Cerebellar cortex (tissue), 1 donor: ENCODE results near the gene DNAAF5.

ENCODE experiments used
- DNase-seq: peaks from one replicate; pipeline ENCODE4 v3.0.0-alpha.2; 2015; ENCODE audit warnings: low spot score

The DNAAF5 gene

GRCh38 chr7:707296-708000 is 19.1 kb upstream of the DNAAF5 start:
- DNase-seq, result no peak

- no peak for DNase-seq
Observed at GRCh38 chr7:710161-710560, 16.3 kb upstream of the DNAAF5 start.

GRCh38 chr7:711093-711921 is 15.2 kb upstream of the DNAAF5 start:
- DNase-seq, result peak; percentile 25

- DNase-seq, result no peak
Observed at GRCh38 chr7:711922-712380, 14.5 kb upstream of the DNAAF5 start.

GRCh38 chr7:712381-713138 is 13.9 kb upstream of the DNAAF5 start:
- DNase-seq, result no peak

GRCh38 chr7:713139-713457 is 13.4 kb upstream of the DNAAF5 start:
- DNase-seq, result no peak

GRCh38 chr7:713488-714230 is 12.8 kb upstream of the DNAAF5 start:
- DNase-seq, result no peak

- no peak for DNase-seq
Observed at GRCh38 chr7:714251-714671, 12.2 kb upstream of the DNAAF5 start.

- DNase-seq, result no peak
Observed at GRCh38 chr7:716222-716621, 10.3 kb upstream of the DNAAF5 start.

- no peak for DNase-seq
Observed at GRCh38 chr7:716636-717035, 9.9 kb upstream of the DNAAF5 start.

GRCh38 chr7:721619-722248 is 4.8 kb upstream of the DNAAF5 start:
- no peak for DNase-seq

- DNase-seq, result no peak
Observed at GRCh38 chr7:723541-723940, 3.0 kb upstream of the DNAAF5 start.

GRCh38 chr7:724298-724697 is 2.2 kb upstream of the DNAAF5 start:
- no peak for DNase-seq

GRCh38 chr7:725223-726005 is 1.1 kb upstream of the DNAAF5 start:
- DNase-seq, result no peak

GRCh38 chr7:726854-727103 is 280 bp downstream of the DNAAF5 start:
- no peak for DNase-seq

GRCh38 chr7:727104-727805 is 756 bp downstream of the DNAAF5 start, which contains the start of gene PRKAR1B:
Gene PRKAR1B (minus strand): TSS chr7:727281. CDS start chr7:711505, 15,776 bp downstream.
- DNase-seq, result no peak

- no peak for DNase-seq
Observed at GRCh38 chr7:727806-728460, 1.4 kb downstream of the DNAAF5 start.

GRCh38 chr7:728602-729001 is 2.1 kb downstream of the DNAAF5 start:
- DNase-seq, result no peak

GRCh38 chr7:729140-730000 is 2.9 kb downstream of the DNAAF5 start:
- DNase-seq, result no peak
